Astrocyte (in vitro differentiated cells and primary cell): Measurements from ENCODE around the gene PACRG. TPM values are rescaled to one million over a fixed set of nuclear protein-coding genes. Genes with fewer than 3 reads are reported as not detected.

ENCODE experiments used
- DNase-seq: peaks from one replicate; pipeline ENCODE4 v3.0.0-alpha.2; 2010; ENCODE audit warnings: low read depth
- FAIRE-seq: peaks from 2 replicates; lab custom pipeline; 2011; peaks lifted over from hg19 to GRCh38; lab: Jason Lieb, UNC
- H2AFZ ChIP-seq: 2 replicates; pipeline ENCODE4 v1.6.0; 2012; ENCODE audit warnings: low read depth, low read length, inconsistent platforms
- H3K27ac ChIP-seq: 2 replicates; pipeline ENCODE4 v1.5.1; 2011; ENCODE audit warnings: low read depth, low read length, inconsistent platforms
- H3K27me3 ChIP-seq: 2 replicates; pipeline ENCODE4 v1.6.0; 2011; ENCODE audit warnings: low read length, inconsistent platforms; ENCODE audit not compliant: insufficient read depth
- H3K36me3 ChIP-seq: 2 replicates; pipeline ENCODE4 v1.5.1; 2011; ENCODE audit warnings: low read length, inconsistent platforms; ENCODE audit not compliant: insufficient read depth
- H3K4me1 ChIP-seq: 2 replicates; pipeline ENCODE4 v1.5.1; 2011; ENCODE audit warnings: low read length, inconsistent platforms; ENCODE audit not compliant: insufficient read depth
- H3K4me2 ChIP-seq: 2 replicates; pipeline ENCODE4 v1.6.0; 2012; ENCODE audit warnings: low read length, inconsistent platforms
- H3K4me3 ChIP-seq: 2 replicates; pipeline ENCODE4 v1.5.1; 2011; ENCODE audit warnings: low read depth, mild to moderate bottlenecking, low read length, inconsistent platforms; ENCODE audit not compliant: insufficient read depth
- H3K79me2 ChIP-seq: 2 replicates; pipeline ENCODE4 v1.6.0; 2012; ENCODE audit warnings: mild to moderate bottlenecking, low read length, inconsistent platforms; ENCODE audit not compliant: insufficient read depth
- H3K9ac ChIP-seq: 2 replicates; pipeline ENCODE4 v1.6.0; 2012; ENCODE audit warnings: mild to moderate bottlenecking, low read length, inconsistent platforms
- H3K9me3 ChIP-seq: 2 replicates; pipeline ENCODE4 v1.5.1; 2012; ENCODE audit warnings: low read depth, mild to moderate bottlenecking, low read length, inconsistent platforms; ENCODE audit not compliant: insufficient read depth
- H4K20me1 ChIP-seq: 2 replicates; pipeline ENCODE4 v1.6.0; 2012; ENCODE audit warnings: low read length, inconsistent platforms; ENCODE audit not compliant: insufficient read depth
- H3K27ac Mint-ChIP-seq: one replicate; pipeline ENCODE4 v1.8.0; 2021; ENCODE audit warnings: mild to moderate bottlenecking, mixed read lengths; ENCODE audit not compliant: unreplicated experiment
- H3K27me3 Mint-ChIP-seq: one replicate; pipeline ENCODE4 v1.8.0; 2021; ENCODE audit warnings: low read depth, mixed read lengths; ENCODE audit not compliant: unreplicated experiment
- H3K36me3 Mint-ChIP-seq: one replicate; pipeline ENCODE4 v1.8.0; 2021; ENCODE audit warnings: low read depth, mixed read lengths; ENCODE audit not compliant: unreplicated experiment
- H3K4me1 Mint-ChIP-seq: one replicate; pipeline ENCODE4 v1.8.0; 2021; ENCODE audit warnings: low read depth, mixed read lengths; ENCODE audit not compliant: unreplicated experiment
- H3K4me3 Mint-ChIP-seq: one replicate; pipeline ENCODE4 v1.8.0; 2021; ENCODE audit warnings: mild to moderate bottlenecking, moderate library complexity, mixed read lengths; ENCODE audit not compliant: unreplicated experiment
- H3K9me3 Mint-ChIP-seq: one replicate; pipeline ENCODE4 v1.8.0; 2021; ENCODE audit warnings: mild to moderate bottlenecking, mixed read lengths; ENCODE audit not compliant: unreplicated experiment
- CTCF ChIP-seq: IDR thresholded peaks from 2 replicates; pipeline ENCODE4 v1.5.1; 2011; ENCODE audit warnings: low read depth, mild to moderate bottlenecking, inconsistent platforms, low read length, moderate library complexity; ENCODE audit not compliant: insufficient read depth
- EZH2 ChIP-seq: IDR thresholded peaks from 2 replicates; pipeline ENCODE4 v1.6.1; 2012; ENCODE audit warnings: mild to moderate bottlenecking, low read length, inconsistent platforms; ENCODE audit not compliant: insufficient read depth
- total RNA-seq: library from RNA; stranded (reverse); gene quantifications from 2 replicates; pipeline ENCODE4 v1.2.1, GENCODE V29; 2021

PACRG gene
- total RNA-seq, 1 donor from 2014 or later, result not detected

DNA sequence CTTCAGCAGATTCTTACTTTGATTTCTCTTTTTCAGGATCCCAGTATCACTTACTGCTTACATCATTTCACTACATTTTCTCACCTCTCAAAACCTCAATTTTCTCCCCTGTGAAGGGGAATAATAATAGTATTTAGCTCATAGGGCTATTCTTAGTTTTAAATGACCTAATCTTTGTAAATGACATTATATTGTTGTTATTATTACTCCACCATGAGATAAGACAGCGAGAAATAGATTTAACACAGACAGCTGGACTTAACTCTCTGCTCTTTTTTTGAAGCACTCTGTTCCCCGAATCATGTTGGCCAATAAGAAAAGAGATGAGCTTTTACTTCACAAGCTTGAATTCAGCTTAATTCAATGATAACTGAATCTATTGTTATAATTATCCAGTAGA is 578.2 kb downstream of the PACRG start:
- H3K4me3 ChIP-seq, result no peak overlapping the region
- no peak overlapping the region for H3K4me2 ChIP-seq
- no peaks in the 10 kb centered on the region for H3K36me3 ChIP-seq
- Mint-ChIP-seq H3K9me3 (peaks cover 2% of the 10 kb centered on the region), H3K36me3 (peaks cover 1% of the 10 kb centered on the region), H3K4me3 (no peak overlapping the region), H3K27me3 (no peaks in the 10 kb centered on the region), H3K4me1 (no peaks in the 10 kb centered on the region), H3K27ac (no peak overlapping the region)
- no peaks in the 10 kb centered on the region for H3K27me3 ChIP-seq
- H2AFZ ChIP-seq, result no peak overlapping the region
- H4K20me1 ChIP-seq, result no peaks in the 10 kb centered on the region
- DNase-seq, result no peak
- peaks cover 3% of the 10 kb centered on the region for H3K9me3 ChIP-seq
- no peak for FAIRE-seq
- H3K4me1 ChIP-seq, result peaks cover 19% of the 10 kb centered on the region
- no peak overlapping the region for H3K27ac ChIP-seq
- TF ChIP-seq EZH2 (no peak), CTCF (no peak)
- no peak overlapping the region for H3K9ac ChIP-seq
- H3K79me2 ChIP-seq, result no peaks in the 10 kb centered on the region

DNA sequence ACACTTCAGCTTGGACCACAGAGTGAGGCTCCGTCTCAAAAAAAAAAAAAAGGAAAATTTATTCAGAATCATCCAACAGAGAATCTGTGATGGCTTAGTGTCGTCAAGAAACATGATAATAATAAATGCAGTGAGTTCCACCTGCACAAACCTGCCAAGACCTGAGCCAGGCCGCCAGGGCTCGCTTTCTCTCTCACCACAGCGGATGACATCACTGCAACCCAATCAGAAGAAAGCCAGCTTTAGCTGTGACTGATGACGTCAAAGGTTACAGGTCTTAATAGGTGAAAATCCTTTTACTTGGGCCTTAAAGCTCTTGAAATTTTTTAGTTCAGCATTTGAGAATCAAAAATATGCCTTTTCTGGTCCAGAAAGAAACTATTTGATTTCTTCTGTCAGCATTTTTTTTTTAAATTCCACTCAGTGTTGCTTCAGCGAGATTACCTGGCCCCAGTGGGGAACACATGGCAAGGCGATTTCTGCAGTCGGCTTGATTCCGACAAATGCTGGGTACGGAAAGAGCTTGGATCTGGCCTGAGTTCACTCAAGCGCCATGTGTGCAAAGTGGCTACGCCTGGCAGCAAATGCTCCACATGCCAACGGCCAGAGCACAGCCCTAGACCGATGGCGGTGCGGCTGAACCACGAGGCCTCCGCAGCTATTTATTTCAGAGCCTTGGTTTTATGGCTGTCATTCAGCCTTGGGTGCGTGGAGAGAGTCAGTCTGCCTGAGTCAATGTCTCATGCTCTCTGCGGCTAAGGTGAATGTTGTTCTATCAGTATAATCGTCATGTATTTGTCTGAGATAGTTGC is 581.1 kb downstream of the PACRG start:
- H3K4me3 ChIP-seq, result no peak overlapping the region
- Mint-ChIP-seq H3K4me1 (peaks cover 4% of the 10 kb centered on the region), H3K9me3 (peaks cover 2% of the 10 kb centered on the region), H3K4me3 (no peak overlapping the region), H3K36me3 (peaks cover 1% of the 10 kb centered on the region), H3K27me3 (no peaks in the 10 kb centered on the region), H3K27ac (peak overlapping the region; percentile 26)
- peaks cover 3% of the 10 kb centered on the region for H3K9me3 ChIP-seq
- no peaks in the 10 kb centered on the region for H3K79me2 ChIP-seq
- H4K20me1 ChIP-seq, result no peaks in the 10 kb centered on the region
- TF ChIP-seq EZH2 (no peak), CTCF (no peak)
- H3K9ac ChIP-seq, result peak overlapping the region; percentile 55
- H3K36me3 ChIP-seq, result no peaks in the 10 kb centered on the region
- DNase-seq, result no peak
- H3K4me2 ChIP-seq, result peak overlapping the region; percentile 61
- no peaks in the 10 kb centered on the region for H3K27me3 ChIP-seq
- no peak for FAIRE-seq
- no peak overlapping the region for H2AFZ ChIP-seq
- peak overlapping the region; percentile 84 for H3K27ac ChIP-seq
- peaks cover 26% of the 10 kb centered on the region for H3K4me1 ChIP-seq

DNA sequence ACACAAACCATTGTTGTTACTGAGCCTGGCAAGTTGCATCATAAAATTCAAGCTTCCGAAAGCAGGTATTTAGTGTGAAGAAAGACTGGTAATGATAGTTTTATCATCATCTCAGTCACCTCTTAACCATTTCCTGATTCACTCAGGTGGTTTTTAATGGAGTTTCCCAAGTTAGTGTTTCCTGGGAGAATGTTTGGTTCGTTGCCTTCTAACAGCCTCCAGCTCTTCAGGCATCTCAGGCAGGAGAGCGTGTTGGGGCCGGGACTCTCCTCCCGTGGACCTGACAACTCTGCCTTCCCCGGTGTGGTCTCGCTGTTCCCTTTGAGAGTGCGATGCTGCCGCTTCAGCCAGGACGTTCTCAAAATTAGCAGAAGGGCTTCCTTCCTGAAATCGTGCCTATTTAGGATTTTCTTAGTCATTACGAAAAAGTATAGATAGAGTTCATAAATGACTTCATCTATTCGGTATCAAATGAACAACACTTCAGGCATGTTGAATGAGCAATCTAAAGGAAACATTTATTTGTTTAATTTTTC is 581.8 kb downstream of the PACRG start:
- no peak for FAIRE-seq
- H3K4me1 Mint-ChIP-seq, result peaks cover 4% of the 10 kb centered on the region

More for the DNA sequence above, 581.8 kb downstream of the PACRG start:
- Histone ChIP-seq H2AFZ (peak overlapping the region; percentile 27), H3K4me2 (peak overlapping the region; percentile 61), H3K27me3 (no peaks in the 10 kb centered on the region), H3K4me3 (no peak overlapping the region), H3K9me3 (peaks cover 3% of the 10 kb centered on the region), H3K9ac (peak overlapping the region; percentile 55), H3K36me3 (no peaks in the 10 kb centered on the region), H3K27ac (peak overlapping the region; percentile 84), H3K4me1 (peaks cover 28% of the 10 kb centered on the region), H3K79me2 (no peaks in the 10 kb centered on the region), H4K20me1 (no peaks in the 10 kb centered on the region)
- H3K27ac Mint-ChIP-seq, result no peak overlapping the region
- DNase-seq, result peak; percentile 46
- H3K36me3 Mint-ChIP-seq, result peaks cover 1% of the 10 kb centered on the region
- H3K27me3 Mint-ChIP-seq, result no peaks in the 10 kb centered on the region
- no peak for TF ChIP-seq CTCF
- TF ChIP-seq EZH2, result no peak
- no peak overlapping the region for H3K4me3 Mint-ChIP-seq
- peaks cover 2% of the 10 kb centered on the region for H3K9me3 Mint-ChIP-seq
